MM.1S (cell line): ENCODE results near the gene ZRSR2.
"Not testable (repeated sequence)": the region's sequence is repeated elsewhere in the genome, so short reads cannot be mapped to it uniquely, and the experiment has no call there.

ENCODE experiments used
- EZH2 ChIP-seq: fragments of 300-600 bp; sonication (generic); optimal IDR thresholded peaks from 2 replicates; pipeline ENCODE3; 2017; ENCODE audit warnings: low read depth, mild to moderate bottlenecking, antibody characterized with exemption, low read length, mixed read lengths
- TF ChIP-seq, protein P1 (sequence below): fragments of 300-600 bp; sonication (generic); IDR thresholded peaks from 2 replicates; pipeline ENCODE4 v1.5.1; 2016; ENCODE audit warnings: antibody characterized with exemption, low read length, mixed read lengths

DNA sequence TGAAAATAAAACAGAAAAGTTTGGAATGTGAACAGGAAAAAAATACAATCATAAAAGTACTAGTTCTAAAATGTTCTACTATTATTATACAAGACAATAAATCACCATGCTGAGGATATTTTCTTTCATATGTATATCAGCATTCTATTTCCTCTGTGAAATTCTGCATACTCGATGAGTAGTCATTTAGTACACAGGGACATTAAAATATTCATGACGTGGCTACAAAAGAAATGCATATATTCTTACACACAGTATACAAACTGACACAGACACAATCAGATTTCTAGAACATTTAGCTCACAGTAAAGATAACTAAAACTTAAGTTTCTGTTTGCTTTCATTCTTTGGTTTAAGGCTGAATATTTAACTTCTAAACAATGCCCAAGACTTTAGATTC, 41.1 kb downstream of the ZRSR2 start:
- TF ChIP-seq EZH2 = not testable (repeated sequence)
- TF ChIP-seq, protein P1, sequence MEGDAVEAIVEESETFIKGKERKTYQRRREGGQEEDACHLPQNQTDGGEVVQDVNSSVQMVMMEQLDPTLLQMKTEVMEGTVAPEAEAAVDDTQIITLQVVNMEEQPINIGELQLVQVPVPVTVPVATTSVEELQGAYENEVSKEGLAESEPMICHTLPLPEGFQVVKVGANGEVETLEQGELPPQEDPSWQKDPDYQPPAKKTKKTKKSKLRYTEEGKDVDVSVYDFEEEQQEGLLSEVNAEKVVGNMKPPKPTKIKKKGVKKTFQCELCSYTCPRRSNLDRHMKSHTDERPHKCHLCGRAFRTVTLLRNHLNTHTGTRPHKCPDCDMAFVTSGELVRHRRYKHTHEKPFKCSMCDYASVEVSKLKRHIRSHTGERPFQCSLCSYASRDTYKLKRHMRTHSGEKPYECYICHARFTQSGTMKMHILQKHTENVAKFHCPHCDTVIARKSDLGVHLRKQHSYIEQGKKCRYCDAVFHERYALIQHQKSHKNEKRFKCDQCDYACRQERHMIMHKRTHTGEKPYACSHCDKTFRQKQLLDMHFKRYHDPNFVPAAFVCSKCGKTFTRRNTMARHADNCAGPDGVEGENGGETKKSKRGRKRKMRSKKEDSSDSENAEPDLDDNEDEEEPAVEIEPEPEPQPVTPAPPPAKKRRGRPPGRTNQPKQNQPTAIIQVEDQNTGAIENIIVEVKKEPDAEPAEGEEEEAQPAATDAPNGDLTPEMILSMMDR = not testable (repeated sequence)
